Activated naive CD4-positive, alpha-beta T cell treated with anti-CD3 and anti-CD28 coated beads, Interleukin-2, amount 10 ng/mL, durations not matched to agents 7 days and 5 days (primary cell): ENCODE results near the gene ASZ1.
"Not testable (repeated sequence)": the region's sequence is repeated elsewhere in the genome, so short reads cannot be mapped to it uniquely, and the experiment has no call there.

Experiments used
- CTCF ChIA-PET: fragments of 350-600 bp; sonication (Branson Sonifier 250); formaldehyde crosslinking; loops from one replicate; lab custom pipeline; 2021; ENCODE audit warnings: antibody characterized with exemption; lab: Charles Lee
- DNase-seq: peaks from one replicate; pipeline ENCODE4 v3.0.0-alpha.2; 2020
- H3K27ac Mint-ChIP-seq: one replicate; pipeline ENCODE4 v1.8.0; 2021; ENCODE audit warnings: mild to moderate bottlenecking, moderate library complexity, mixed read lengths
- H3K27me3 Mint-ChIP-seq: one replicate; pipeline ENCODE4 v1.8.0; 2021; ENCODE audit warnings: mild to moderate bottlenecking, mixed read lengths
- H3K36me3 Mint-ChIP-seq: one replicate; pipeline ENCODE4 v1.8.0; 2021; ENCODE audit warnings: mixed read lengths
- H3K4me1 Mint-ChIP-seq: one replicate; pipeline ENCODE4 v1.8.0; 2021; ENCODE audit warnings: mixed read lengths
- H3K4me3 Mint-ChIP-seq: one replicate; pipeline ENCODE4 v1.8.0; 2021; ENCODE audit warnings: mild to moderate bottlenecking, moderate library complexity, mixed read lengths
- H3K9me3 Mint-ChIP-seq: one replicate; pipeline ENCODE4 v1.8.0; 2021; ENCODE audit warnings: mixed read lengths

ASZ1 gene

GRCh38 chr7:117414591-117414990, 12.7 kb downstream of the ASZ1 start:
- H3K4me1 Mint-ChIP-seq, H3K36me3 Mint-ChIP-seq, CTCF ChIA-PET, H3K4me3 Mint-ChIP-seq, H3K27ac Mint-ChIP-seq, H3K9me3 Mint-ChIP-seq, H3K27me3 Mint-ChIP-seq, DNase-seq: not testable (repeated sequence)

- H3K27ac Mint-ChIP-seq, result no peak overlapping the region
- CTCF ChIA-PET, result no interaction called here
- H3K9me3 Mint-ChIP-seq, result no peaks in the 10 kb centered on the region
- no peaks in the 10 kb centered on the region for H3K27me3 Mint-ChIP-seq
- no peak overlapping the region for H3K4me3 Mint-ChIP-seq
- no peak for DNase-seq
- no peaks in the 10 kb centered on the region for H3K4me1 Mint-ChIP-seq
- no peaks in the 10 kb centered on the region for H3K36me3 Mint-ChIP-seq
These were observed 14.2 kb downstream of the ASZ1 start for GRCh38 chr7:117412946-117413559.

- no peaks in the 10 kb centered on the region for H3K4me1 Mint-ChIP-seq
- no peaks in the 10 kb centered on the region for H3K27me3 Mint-ChIP-seq
- no peaks in the 10 kb centered on the region for H3K9me3 Mint-ChIP-seq
- DNase-seq, result no peak
- CTCF ChIA-PET, result no interaction called here
- H3K36me3 Mint-ChIP-seq, result no peaks in the 10 kb centered on the region
- H3K27ac Mint-ChIP-seq, result no peak overlapping the region
- H3K4me3 Mint-ChIP-seq, result no peak overlapping the region
These were observed 14.9 kb downstream of the ASZ1 start for GRCh38 chr7:117412390-117412789.

GRCh38 chr7:117411539-117411938, 15.8 kb downstream of the ASZ1 start:
- no peak overlapping the region for H3K27ac Mint-ChIP-seq
- no peak for DNase-seq
- CTCF ChIA-PET, result no interaction called here
- H3K4me3 Mint-ChIP-seq, result no peak overlapping the region
- H3K4me1 Mint-ChIP-seq, result no peaks in the 10 kb centered on the region
- no peaks in the 10 kb centered on the region for H3K27me3 Mint-ChIP-seq
- H3K36me3 Mint-ChIP-seq, result no peaks in the 10 kb centered on the region
- H3K9me3 Mint-ChIP-seq, result no peaks in the 10 kb centered on the region

- CTCF ChIA-PET, result no interaction called here
- Mint-ChIP-seq H3K27ac (no peak overlapping the region), H3K27me3 (no peaks in the 10 kb centered on the region), H3K4me1 (no peaks in the 10 kb centered on the region), H3K36me3 (no peaks in the 10 kb centered on the region), H3K9me3 (no peaks in the 10 kb centered on the region), H3K4me3 (no peak overlapping the region)
- no peak for DNase-seq
These were observed 18.5 kb downstream of the ASZ1 start for GRCh38 chr7:117408831-117409230.

GRCh38 chr7:117405519-117405918, 21.8 kb downstream of the ASZ1 start:
- no peaks in the 10 kb centered on the region for H3K4me1 Mint-ChIP-seq
- no peak overlapping the region for H3K27ac Mint-ChIP-seq
- no peaks in the 10 kb centered on the region for H3K36me3 Mint-ChIP-seq
- no peak for DNase-seq
- H3K4me3 Mint-ChIP-seq, result no peak overlapping the region
- no peaks in the 10 kb centered on the region for H3K9me3 Mint-ChIP-seq
- CTCF ChIA-PET, result no interaction called here
- H3K27me3 Mint-ChIP-seq, result no peaks in the 10 kb centered on the region

GRCh38 chr7:117403737-117404136, 23.6 kb downstream of the ASZ1 start:
- Mint-ChIP-seq H3K36me3 (no peaks in the 10 kb centered on the region), H3K27ac (no peak overlapping the region), H3K9me3 (no peaks in the 10 kb centered on the region), H3K27me3 (no peaks in the 10 kb centered on the region), H3K4me1 (no peaks in the 10 kb centered on the region), H3K4me3 (no peak overlapping the region)
- CTCF ChIA-PET, result no interaction called here
- no peak for DNase-seq

GRCh38 chr7:117402109-117402508, 25.2 kb downstream of the ASZ1 start:
- Mint-ChIP-seq H3K9me3 (no peaks in the 10 kb centered on the region), H3K4me1 (no peaks in the 10 kb centered on the region)
- CTCF ChIA-PET, result no interaction called here

GRCh38 chr7:117401293-117402002, 25.8 kb downstream of the ASZ1 start:
- H3K4me3 Mint-ChIP-seq, result no peak overlapping the region
- no peaks in the 10 kb centered on the region for H3K27me3 Mint-ChIP-seq
- no peaks in the 10 kb centered on the region for H3K9me3 Mint-ChIP-seq
- no peak overlapping the region for H3K27ac Mint-ChIP-seq
- H3K4me1 Mint-ChIP-seq, result no peaks in the 10 kb centered on the region
- CTCF ChIA-PET, result no interaction called here
- no peak for DNase-seq
- H3K36me3 Mint-ChIP-seq, result no peaks in the 10 kb centered on the region

More at GRCh38 chr7:117402109-117402508, 25.2 kb downstream of the ASZ1 start:
- H3K27ac Mint-ChIP-seq, result no peak overlapping the region
- no peak for DNase-seq
- H3K36me3 Mint-ChIP-seq, result no peaks in the 10 kb centered on the region
- no peak overlapping the region for H3K4me3 Mint-ChIP-seq
- no peaks in the 10 kb centered on the region for H3K27me3 Mint-ChIP-seq

GRCh38 chr7:117399820-117400422, 27.4 kb downstream of the ASZ1 start:
- no peak overlapping the region for H3K4me3 Mint-ChIP-seq
- no peaks in the 10 kb centered on the region for H3K27me3 Mint-ChIP-seq
- CTCF ChIA-PET, result no interaction called here
- H3K9me3 Mint-ChIP-seq, result no peaks in the 10 kb centered on the region
- DNase-seq, result no peak
- no peaks in the 10 kb centered on the region for H3K36me3 Mint-ChIP-seq
- H3K4me1 Mint-ChIP-seq, result no peaks in the 10 kb centered on the region
- no peak overlapping the region for H3K27ac Mint-ChIP-seq

- Mint-ChIP-seq H3K4me1 (no peaks in the 10 kb centered on the region), H3K36me3 (no peaks in the 10 kb centered on the region), H3K27me3 (no peaks in the 10 kb centered on the region), H3K9me3 (peaks cover 2% of the 10 kb centered on the region), H3K4me3 (no peak overlapping the region), H3K27ac (no peak overlapping the region)
- CTCF ChIA-PET, result no interaction called here
- no peak for DNase-seq
These were observed 31.6 kb downstream of the ASZ1 start for GRCh38 chr7:117395743-117396142.

GRCh38 chr7:117393781-117394180, 33.5 kb downstream of the ASZ1 start:
- Mint-ChIP-seq H3K27me3 (no peaks in the 10 kb centered on the region), H3K9me3 (peaks cover 8% of the 10 kb centered on the region), H3K4me1 (no peaks in the 10 kb centered on the region), H3K4me3 (no peak overlapping the region), H3K36me3 (no peaks in the 10 kb centered on the region), H3K27ac (no peak overlapping the region)
- DNase-seq, result no peak
- CTCF ChIA-PET, result no interaction called here

GRCh38 chr7:117389871-117390270, 37.4 kb downstream of the ASZ1 start:
- Mint-ChIP-seq H3K36me3 (no peaks in the 10 kb centered on the region), H3K9me3 (peaks cover 11% of the 10 kb centered on the region)
- CTCF ChIA-PET, result no interaction called here

GRCh38 chr7:117386110-117386706, 41.1 kb downstream of the ASZ1 start:
- no peak overlapping the region for H3K4me3 Mint-ChIP-seq
- H3K36me3 Mint-ChIP-seq, result no peaks in the 10 kb centered on the region
- H3K9me3 Mint-ChIP-seq, result peaks cover 10% of the 10 kb centered on the region
- H3K27me3 Mint-ChIP-seq, result no peaks in the 10 kb centered on the region
- no peak for DNase-seq
- H3K4me1 Mint-ChIP-seq, result no peaks in the 10 kb centered on the region
- CTCF ChIA-PET, result interaction anchor here (1.0 kb wide), 1 partner anchor 174 kb away, joined by 3 read pairs; no protein-coding TSS in a partner anchor
- no peak overlapping the region for H3K27ac Mint-ChIP-seq

More at GRCh38 chr7:117389871-117390270, 37.4 kb downstream of the ASZ1 start:
- DNase-seq, result no peak
- no peaks in the 10 kb centered on the region for H3K4me1 Mint-ChIP-seq
- no peak overlapping the region for H3K4me3 Mint-ChIP-seq
- H3K27me3 Mint-ChIP-seq, result no peaks in the 10 kb centered on the region
- H3K27ac Mint-ChIP-seq, result no peak overlapping the region
